K562 (cell line): ENCODE results near the gene RWDD1. TPM values are rescaled to one million over a fixed set of nuclear protein-coding genes. Genes with fewer than 3 reads are reported as not detected.

Experiments used
- ATAC-seq: fragments of 200-7000 bp; cut with Tn5 transposase; 3 replicates; pipeline ENCODE4 v1.9.1; 2020; ENCODE audit warnings: moderate library complexity
- BruUV-seq: library from RNA; stranded (reverse); fragments of 400-500 nt; replicated peaks from 2 replicates; lab custom pipeline; 2021; lab: Mats Ljungman, UMichigan
- CTCF ChIA-PET: fragments of 300-600 bp; formaldehyde crosslinking; extraction: SDS; loops from one replicate; lab custom pipeline; 2021; ENCODE audit warnings: low intra/inter-chr PET ratio; lab: Yijun Ruan, JAX
- POLR2A ChIA-PET: fragments of 300-600, 350-650 bp; sonication (Branson Sonifier 250); formaldehyde crosslinking; extraction: SDS; loops from one replicate; lab custom pipeline; 2021; ENCODE audit warnings: antibody characterized with exemption, inconsistent platforms; lab: Yijun Ruan, JAX
- DNase-seq, 4 experiments: peaks; one replicate each; pipeline versions ENCODE4 v3.0.0 to v3.0.0-alpha.2; 2011 to 2018; ENCODE audit warnings: low spot score in 3 of 4, mixed read lengths in 3 of 4; ENCODE audit errors: extremely low read depth in 1 of 4
- FAIRE-seq: peaks from 2 replicates; lab custom pipeline; 2011; peaks lifted over from hg19 to GRCh38; lab: Jason Lieb, UNC
- H2AFZ ChIP-seq: 2 replicates; pipeline ENCODE4 v1.6.0; 2011; ENCODE audit warnings: low read depth, low read length, control low read depth, inconsistent platforms
- H3K27ac ChIP-seq: fragments of 200-600 bp; 3 replicates; pipeline ENCODE4 v1.8.0; 2011; ENCODE audit warnings: low read depth, mild to moderate bottlenecking, control low read depth, inconsistent platforms, low read length, moderate library complexity, mixed read lengths; ENCODE audit errors: extremely low read depth
- H3K27me3 ChIP-seq, 2 experiments: fragments of 300-600 bp in 1 of 2; 2 replicates in 1 of 2; 3 replicates in 1 of 2; pipeline versions ENCODE4 v1.6.0 to v1.8.0; 2011; ENCODE audit warnings: inconsistent platforms in 2 of 2, low read length in 2 of 2, mild to moderate bottlenecking in 1 of 2, mixed read lengths in 1 of 2, moderate library complexity in 1 of 2; ENCODE audit not compliant: control insufficient read depth in 2 of 2, insufficient read depth in 2 of 2
- H3K36me3 ChIP-seq: fragments of 300-600 bp; 3 replicates; pipeline ENCODE4 v1.8.0; 2011; ENCODE audit warnings: mild to moderate bottlenecking, low read length, inconsistent platforms; ENCODE audit not compliant: control insufficient read depth, insufficient read depth
- H3K4me1 ChIP-seq, 2 experiments: fragments of 200-600 bp in 1 of 2; replicated peaks in 1 of 2; 2 replicates in 1 of 2; 3 replicates in 1 of 2; pipeline versions ENCODE4 v1.5.1 to v1.8.0; 2011; ENCODE audit warnings: inconsistent platforms in 2 of 2, low read length in 2 of 2, mild to moderate bottlenecking in 1 of 2, mixed read lengths in 1 of 2, moderate library complexity in 1 of 2; ENCODE audit not compliant: control insufficient read depth in 2 of 2, insufficient read depth in 2 of 2
- H3K4me2 ChIP-seq: 2 replicates; pipeline ENCODE4 v1.6.1; 2011; ENCODE audit warnings: low read length, control low read depth, inconsistent platforms, mixed read lengths; ENCODE audit not compliant: insufficient read depth
- H3K4me3 ChIP-seq: fragments of 200-600 bp; sonication (generic), shearing (Covaris generic); 2 replicates; pipeline ENCODE4 v1.5.1; 2016; ENCODE audit warnings: control low read depth, inconsistent platforms
- H3K79me2 ChIP-seq: fragments of 200-600 bp; 3 replicates; pipeline ENCODE4 v1.8.0; 2011; ENCODE audit warnings: low read length, inconsistent platforms; ENCODE audit not compliant: control insufficient read depth, insufficient read depth
- H3K9ac ChIP-seq, 2 experiments: 2 replicates each; pipeline versions ENCODE4 v1.6.0 to v1.6.1; 2011; ENCODE audit warnings: low read depth in 2 of 2, low read length in 2 of 2, control low read depth in 1 of 2, inconsistent platforms in 1 of 2, mild to moderate bottlenecking in 1 of 2, mixed read lengths in 1 of 2; ENCODE audit not compliant: insufficient read depth in 1 of 2
- H3K9me1 ChIP-seq: one replicate; pipeline ENCODE4 v1.6.0; 2011; ENCODE audit warnings: inconsistent platforms, mild to moderate bottlenecking, low read length, moderate library complexity; ENCODE audit not compliant: control insufficient read depth, insufficient read depth
- H3K9me3 ChIP-seq: replicated peaks from 2 replicates; pipeline ENCODE4 v1.5.1; 2011; ENCODE audit warnings: low read depth, low read length, inconsistent platforms; ENCODE audit not compliant: control insufficient read depth, insufficient read depth
- H4K20me1 ChIP-seq: replicated peaks from 2 replicates; pipeline ENCODE4 v1.6.1; 2011; ENCODE audit warnings: low read length, inconsistent platforms, mixed read lengths; ENCODE audit not compliant: control insufficient read depth, insufficient read depth
- ARID3A ChIP-seq: IDR thresholded peaks from 2 replicates; pipeline ENCODE4 v1.6.1; 2012; ENCODE audit warnings: low read depth, low read length, improper control_type of control experiment, borderline replicate concordance
- BDP1 ChIP-seq: IDR thresholded peaks from 3 replicates; pipeline ENCODE4 v1.6.1; 2011; ENCODE audit not compliant: insufficient read length, insufficient read depth
- CUX1 ChIP-seq: fragments of 200-800 bp; sonication (Bioruptor generic); IDR thresholded peaks from 2 replicates; pipeline ENCODE4 v1.6.1; 2016; ENCODE audit warnings: missing genetic modification characterization, missing compliant biosample characterization
- HLTF ChIP-seq: fragments of 450-650 bp; IDR thresholded peaks from 2 replicates; pipeline ENCODE4 v1.6.1; 2016
- HNRNPUL1 ChIP-seq: fragments of 200-400 bp; formaldehyde crosslinking; IDR thresholded peaks from 2 replicates; pipeline ENCODE4 v1.6.1; 2017; ENCODE audit warnings: low read length
- ILK ChIP-seq: fragments of 450-650 bp; IDR thresholded peaks from 2 replicates; pipeline ENCODE4 v1.6.1; 2016; ENCODE audit warnings: missing genetic modification characterization, low read depth, mild to moderate bottlenecking, missing compliant biosample characterization, moderate library complexity, borderline replicate concordance
- RNF219 ChIP-seq: fragments of 250-450 bp; sonication (Bioruptor Pico); IDR thresholded peaks from 2 replicates; pipeline ENCODE4 v1.5.0; 2022; ENCODE audit warnings: mild to moderate bottlenecking
- SMAD3 ChIP-seq: fragments of 450-650 bp; formaldehyde crosslinking; conservative IDR thresholded peaks from 2 replicates; pipeline ENCODE4 v1.4.0; 2020; ENCODE audit warnings: mild to moderate bottlenecking
- ZBED1 ChIP-seq: IDR thresholded peaks from 2 replicates; pipeline ENCODE4 v1.6.1; 2014
- ZNF224 ChIP-seq: sonication (generic); formaldehyde crosslinking; IDR thresholded peaks from 2 replicates; pipeline ENCODE4 v1.8.0; 2022; ENCODE audit warnings: mild to moderate bottlenecking, missing genetic modification reagents
- ZNF239 ChIP-seq: fragments of 250-450 bp; sonication (Bioruptor Pico); IDR thresholded peaks from 2 replicates; pipeline ENCODE4 v1.4.0; 2020; ENCODE audit warnings: mild to moderate bottlenecking
- ZNF24 ChIP-seq: fragments of 450-650 bp; IDR thresholded peaks from 2 replicates; pipeline ENCODE4 v1.6.1; 2016
- ZNF778 ChIP-seq: fragments of 450-650 bp; formaldehyde crosslinking; IDR thresholded peaks from 2 replicates; pipeline ENCODE4 v1.4.0; 2020; ENCODE audit warnings: mild to moderate bottlenecking, moderate library complexity
- ZZZ3 ChIP-seq: fragments of 450-650 bp; IDR thresholded peaks from 2 replicates; pipeline ENCODE4 v1.6.1; 2016; ENCODE audit warnings: antibody characterized with exemption, mild to moderate bottlenecking, moderate library complexity
- in situ Hi-C: fragments of 300-500 bp; cut with MboI; formaldehyde crosslinking; loops from 4 replicates; pipeline ENCODE4 v1.15.0; 2018; ENCODE audit warnings: inconsistent platforms, mixed read lengths
- intact Hi-C: fragments of 100-400 bp; cut with micrococcal nuclease; formaldehyde crosslinking; loops from 2 replicates; pipeline ENCODE4 v1.14.2; 2022
- polyA plus RNA-seq, 8 experiments: library from polyadenylated mRNA; depleted of rRNA in 4 of 8; stranded (reverse) in 5 of 8; unstranded in 3 of 8; fragments of >200 nt; fragmentation: Nextera tagmentation in 2 of 8; fragmentation: Illumina TruSeq in 1 of 8; extraction: Ambion mirVana in 2 of 8; extraction: Trizol in 1 of 8; gene quantifications; 2 replicates each; pipeline versions ENCODE4 v1.2.1 to v1.2.3, GENCODE V29; 2011 to 2014; ENCODE audit warnings: inconsistent platforms in 1 of 8, missing spikeins in 1 of 8
- total RNA-seq, 7 experiments: library from RNA; depleted of rRNA in 6 of 7; stranded (reverse); fragments of >200 nt in 6 of 7; fragmentation: Illumina TruSeq in 2 of 7; extraction: Trizol in 2 of 7; gene quantifications; 2 replicates each; pipeline versions ENCODE4 v1.2.1 to v1.2.3, GENCODE V29; 2011 to 2021; ENCODE audit warnings: low replicate concordance in 1 of 7

RWDD1 gene
- total and polyA plus RNA-seq, 9 of the 15 experiments (the other 6 are each of a cell fraction or from before 2014, with no cell fraction given) = 31.9 to 89.8 (median 48.7) TPM

- Histone ChIP-seq H3K9me1 (no peaks in the 10 kb centered on the region), H3K27ac (no peak overlapping the region), H3K79me2 (peaks cover 32% of the 10 kb centered on the region), H3K9ac (no peak overlapping the region), H3K4me1 (peaks cover 10 to 16% of the 10 kb centered on the region in 2 experiments), H3K36me3 (no peaks in the 10 kb centered on the region), H2AFZ (no peak overlapping the region), H3K4me2 (no peak overlapping the region), H4K20me1 (no peaks in the 10 kb centered on the region), H3K27me3 (no peaks in the 10 kb centered on the region), H3K4me3 (no peak overlapping the region), H3K9me3 (no peaks in the 10 kb centered on the region)
- no peak for ATAC-seq
- DNase-seq = no peak
- FAIRE-seq = no peak
- CTCF ChIA-PET = no interaction called here
- intact Hi-C loops = no loop called here
- no TSS peak for BruUV-seq
- POLR2A ChIA-PET = interaction anchor here (0.6 to 1.0 kb wide), 2 partner anchors 17 to 33 kb away, joined by 3 read pairs; no protein-coding TSS in a partner anchor
- TF ChIP-seq RNF219 (CRISPR knock-in tag) (no peak), CUX1 (CRISPR knock-in tag) (no peak), ZBED1 (no peak), ZZZ3 (no peak), BDP1 (no peak), HLTF (no peak), ZNF778 (CRISPR knock-in tag) (no peak), ZNF239 (CRISPR knock-in tag) (no peak), HNRNPUL1 (no peak), ZNF24 (no peak), ARID3A (no peak), ZNF224 (CRISPR knock-in tag) (no peak), SMAD3 (no peak), ILK (tag) (no peak)
- in situ Hi-C loops = no loop called here
Measured at GRCh38 chr6:116568111-116568510, 3.2 kb upstream of the RWDD1 start.
